GM12878 (cell line): Measurements from ENCODE around the gene TNFRSF1B. TPM values are rescaled to one million over a fixed set of nuclear protein-coding genes. Genes with fewer than 3 reads are reported as not detected.

Experiments
- CBFB ChIP-seq: IDR thresholded peaks from 2 replicates; pipeline ENCODE4 v1.6.1; 2016; ENCODE audit warnings: antibody characterized with exemption, low read depth
- EP300 ChIP-seq, 2 experiments: fragments of 150-350 bp in 1 of 2; IDR thresholded peaks; 2 replicates each; pipeline ENCODE4 v1.6.1; 2011 to 2012; ENCODE audit warnings: low read depth in 2 of 2, low read length in 2 of 2, borderline replicate concordance in 1 of 2, improper control_type of control experiment in 1 of 2, inconsistent platforms in 1 of 2; ENCODE audit not compliant: control insufficient read depth in 1 of 2
- ESRRA ChIP-seq: IDR thresholded peaks from 2 replicates; pipeline ENCODE4 v1.6.1; 2012; ENCODE audit warnings: mild to moderate bottlenecking, low read length, improper control_type of control experiment
- HDAC2 ChIP-seq: fragments of 200-600 bp; sonication (generic); IDR thresholded peaks from 2 replicates; pipeline ENCODE4 v1.6.1; 2017
- IRF4 ChIP-seq: IDR thresholded peaks from 2 replicates; pipeline ENCODE4 v1.6.1; 2011; ENCODE audit warnings: low read depth, low read length
- KDM1A ChIP-seq: fragments of 200-600 bp; sonication (generic); IDR thresholded peaks from 2 replicates; pipeline ENCODE4 v1.6.1; 2016; ENCODE audit warnings: borderline replicate concordance
- MTA2 ChIP-seq: fragments of 450-650 bp; IDR thresholded peaks from 2 replicates; pipeline ENCODE4 v1.6.1; 2016; ENCODE audit warnings: low read depth, mild to moderate bottlenecking, moderate library complexity
- MYB ChIP-seq: fragments of 150-350 bp; IDR thresholded peaks from 2 replicates; pipeline ENCODE4 v1.6.1; 2014; ENCODE audit warnings: mild to moderate bottlenecking, low read depth, low read length, borderline replicate concordance
- MYC ChIP-seq: IDR thresholded peaks from 2 replicates; pipeline ENCODE4 v1.6.1; 2011; ENCODE audit warnings: mild to moderate bottlenecking, low read length, moderate library complexity, inconsistent platforms; ENCODE audit not compliant: insufficient read depth, insufficient replicate concordance, insufficient read length, severe bottlenecking
- NKRF ChIP-seq: fragments of 450-650 bp; conservative IDR thresholded peaks from 2 replicates; pipeline ENCODE4 v1.6.1; 2017; ENCODE audit warnings: mild to moderate bottlenecking, moderate library complexity
- PAX8 ChIP-seq: fragments of 450-650 bp; IDR thresholded peaks from 2 replicates; pipeline ENCODE4 v1.6.1; 2017; ENCODE audit warnings: mild to moderate bottlenecking, moderate library complexity
- RELB ChIP-seq: fragments of 450-650 bp; IDR thresholded peaks from 2 replicates; pipeline ENCODE4 v1.6.1; 2017; ENCODE audit warnings: low read depth, mild to moderate bottlenecking, moderate library complexity
- SMARCA5 ChIP-seq: fragments of 450-650 bp; IDR thresholded peaks from 2 replicates; pipeline ENCODE4 v1.6.1; 2017; ENCODE audit warnings: mild to moderate bottlenecking
- SRF ChIP-seq, 2 experiments: IDR thresholded peaks; 2 replicates each; pipeline ENCODE4 v1.6.1; 2011; ENCODE audit warnings: low read depth in 2 of 2, low read length in 2 of 2, mild to moderate bottlenecking in 1 of 2, moderate library complexity in 1 of 2
- WRNIP1 ChIP-seq: IDR thresholded peaks from 2 replicates; pipeline ENCODE4 v1.6.1; 2011; ENCODE audit warnings: low read depth, low read length, improper control_type of control experiment, borderline replicate concordance
- YBX1 ChIP-seq: fragments of 450-650 bp; IDR thresholded peaks from 2 replicates; pipeline ENCODE4 v1.6.1; 2016; ENCODE audit warnings: antibody characterized with exemption
- polyA plus RNA-seq, 11 experiments: library from polyadenylated mRNA; depleted of rRNA in 4 of 11; unstranded in 6 of 11; stranded (reverse) in 5 of 11; fragments of >200 nt; fragmentation: Nextera tagmentation in 4 of 11; fragmentation: Illumina TruSeq in 1 of 11; extraction: Ambion mirVana in 4 of 11; extraction: Trizol in 1 of 11; gene quantifications; 1 replicate in 1 of 11; 2 replicates in 10 of 11; pipeline versions ENCODE4 v1.2.1 to v1.2.3, GENCODE V29; 2011 to 2016; ENCODE audit warnings: inconsistent platforms in 2 of 11, missing spikeins in 2 of 11, low read depth in 1 of 11
- total RNA-seq, 4 experiments: library from RNA; depleted of rRNA in 3 of 4; stranded (reverse); fragments of >200 nt in 3 of 4; fragmentation: Illumina TruSeq in 1 of 4; extraction: Trizol in 1 of 4; gene quantifications; 2 replicates each; pipeline versions ENCODE4 v1.2.1 to v1.2.3, GENCODE V29; 2013 to 2021
- TF ChIP-seq, protein P1 (sequence below): fragments of 450-650 bp; formaldehyde crosslinking; IDR thresholded peaks from 2 replicates; pipeline ENCODE4 v1.4.0; 2022; ENCODE audit warnings: mild to moderate bottlenecking, moderate library complexity
- TF ChIP-seq, protein P2 (sequence below): fragments of 450-650 bp; IDR thresholded peaks from 2 replicates; pipeline ENCODE4 v1.6.1; 2017; ENCODE audit warnings: borderline replicate concordance

Gene TNFRSF1B
- total and polyA plus RNA-seq, 10 of the 15 experiments (the other 5 are each of a cell fraction or from before 2014, with no cell fraction given), result 10.1 to 87.2 (median 37.3) TPM

DNA sequence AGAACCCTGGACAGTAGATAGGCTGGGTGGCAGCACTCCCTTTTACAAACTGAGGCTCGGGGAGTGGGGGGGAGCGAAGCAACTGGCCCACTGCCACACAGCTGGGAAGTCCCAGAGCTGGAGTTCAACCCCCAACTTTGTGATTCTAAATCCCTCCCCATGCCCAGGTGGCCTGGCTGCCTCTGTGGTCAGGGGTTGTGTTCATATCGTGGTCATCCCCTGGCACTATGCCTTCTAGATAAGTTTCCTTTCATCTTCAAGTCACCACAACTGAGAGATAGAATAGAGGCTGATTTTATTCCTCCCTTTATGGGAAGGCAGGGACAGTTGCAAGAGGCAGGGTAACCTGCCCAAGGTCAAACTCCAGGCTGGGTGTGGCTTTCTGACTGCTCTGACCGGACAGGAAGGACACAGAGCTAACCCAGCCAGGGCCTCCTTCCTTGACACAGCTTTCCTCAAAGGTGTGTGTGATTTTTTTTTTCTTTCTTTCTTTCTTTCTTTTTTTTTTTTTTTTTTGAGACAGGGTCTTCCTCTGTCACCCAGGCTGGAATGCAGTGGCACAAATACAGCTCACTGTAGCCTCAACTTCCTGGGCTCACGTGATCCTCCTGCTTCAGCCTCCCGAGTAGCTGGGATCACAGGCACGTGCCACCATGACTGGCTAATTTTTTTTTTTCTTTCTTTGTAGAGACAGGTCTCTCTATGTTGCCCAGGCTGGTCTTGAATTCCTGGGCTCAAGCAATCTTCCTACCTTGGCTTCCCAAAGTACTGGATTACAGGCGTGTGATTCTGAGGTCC lies 18.4 kb upstream of the TNFRSF1B start (continued):
- TF ChIP-seq, protein P1, sequence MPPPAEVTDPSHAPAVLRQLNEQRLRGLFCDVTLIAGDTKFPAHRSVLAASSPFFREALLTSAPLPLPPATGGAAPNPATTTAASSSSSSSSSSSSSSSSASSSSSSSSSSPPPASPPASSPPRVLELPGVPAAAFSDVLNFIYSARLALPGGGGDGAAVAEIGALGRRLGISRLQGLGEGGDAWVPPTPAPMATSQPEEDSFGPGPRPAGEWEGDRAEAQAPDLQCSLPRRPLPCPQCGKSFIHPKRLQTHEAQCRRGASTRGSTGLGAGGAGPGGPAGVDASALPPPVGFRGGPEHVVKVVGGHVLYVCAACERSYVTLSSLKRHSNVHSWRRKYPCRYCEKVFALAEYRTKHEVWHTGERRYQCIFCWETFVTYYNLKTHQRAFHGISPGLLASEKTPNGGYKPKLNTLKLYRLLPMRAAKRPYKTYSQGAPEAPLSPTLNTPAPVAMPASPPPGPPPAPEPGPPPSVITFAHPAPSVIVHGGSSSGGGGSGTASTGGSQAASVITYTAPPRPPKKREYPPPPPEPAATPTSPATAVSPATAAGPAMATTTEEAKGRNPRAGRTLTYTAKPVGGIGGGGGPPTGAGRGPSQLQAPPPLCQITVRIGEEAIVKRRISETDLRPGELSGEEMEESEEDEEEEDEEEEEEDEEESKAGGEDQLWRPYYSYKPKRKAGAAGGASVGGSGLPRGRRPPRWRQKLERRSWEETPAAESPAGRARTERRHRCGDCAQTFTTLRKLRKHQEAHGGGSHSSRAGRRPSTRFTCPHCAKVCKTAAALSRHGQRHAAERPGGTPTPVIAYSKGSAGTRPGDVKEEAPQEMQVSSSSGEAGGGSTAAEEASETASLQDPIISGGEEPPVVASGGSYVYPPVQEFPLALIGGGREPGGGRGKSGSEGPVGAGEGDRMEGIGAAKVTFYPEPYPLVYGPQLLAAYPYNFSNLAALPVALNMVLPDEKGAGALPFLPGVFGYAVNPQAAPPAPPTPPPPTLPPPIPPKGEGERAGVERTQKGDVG (CRISPR knock-in tag), result no peak
- TF ChIP-seq NKRF, result no peak
- TF ChIP-seq HDAC2, result no peak
- peak; percentile 43; the same call in 1 of the 2 replicates for TF ChIP-seq RELB
- TF ChIP-seq KDM1A, result no peak
- 0 out of 2 replicates have a peak, but pooled peaks have one; percentile 28 for TF ChIP-seq MTA2
- no peak for TF ChIP-seq SRF (IDR thresholded peaks at IDR 0.05; ENCODE audit: low read depth in 2 of 2, low read length in 2 of 2)
- TF ChIP-seq CBFB, result 0 out of 2 replicates have a peak, but pooled peaks have one; percentile 32
- TF ChIP-seq MYC, result no peak
- no peak for TF ChIP-seq IRF4
- no peak for TF ChIP-seq YBX1
- TF ChIP-seq, protein P2, sequence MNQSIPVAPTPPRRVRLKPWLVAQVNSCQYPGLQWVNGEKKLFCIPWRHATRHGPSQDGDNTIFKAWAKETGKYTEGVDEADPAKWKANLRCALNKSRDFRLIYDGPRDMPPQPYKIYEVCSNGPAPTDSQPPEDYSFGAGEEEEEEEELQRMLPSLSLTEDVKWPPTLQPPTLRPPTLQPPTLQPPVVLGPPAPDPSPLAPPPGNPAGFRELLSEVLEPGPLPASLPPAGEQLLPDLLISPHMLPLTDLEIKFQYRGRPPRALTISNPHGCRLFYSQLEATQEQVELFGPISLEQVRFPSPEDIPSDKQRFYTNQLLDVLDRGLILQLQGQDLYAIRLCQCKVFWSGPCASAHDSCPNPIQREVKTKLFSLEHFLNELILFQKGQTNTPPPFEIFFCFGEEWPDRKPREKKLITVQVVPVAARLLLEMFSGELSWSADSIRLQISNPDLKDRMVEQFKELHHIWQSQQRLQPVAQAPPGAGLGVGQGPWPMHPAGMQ, result no peak
- TF ChIP-seq ESRRA, result no peak
- TF ChIP-seq WRNIP1, result no peak
- no peak for TF ChIP-seq SMARCA5
- no peak for TF ChIP-seq EP300 (IDR thresholded peaks at IDR 0.05; ENCODE audit: borderline replicate concordance in 1 of 2, control insufficient read depth in 1 of 2, low read depth in 2 of 2, low read length in 2 of 2)
- no peak for TF ChIP-seq PAX8
- TF ChIP-seq MYB, result no peak
